ENCODE measurements around the gene SAMD8.

The SAMD8 gene

GRCh38 chr10:75072727-75073126 is 38.7 kb upstream of the SAMD8 start:
- H3K4me1 ChIP-seq = peaks cover 11% of the 10 kb centered on the region
- no peaks in the 10 kb centered on the region for H3K27me3 ChIP-seq
- no peak overlapping the region for H3K4me3 ChIP-seq (ENCODE audit: low read depth, low read length)
- TF ChIP-seq CTCF (IDR thresholded peaks at IDR 0.05; ENCODE audit: low read depth, low read length) = no peak
- no peaks in the 10 kb centered on the region for H3K36me3 ChIP-seq
- H3K9me3 ChIP-seq = no peaks in the 10 kb centered on the region
- DNase-seq = no peak

- H3K27me3 ChIP-seq = no peaks in the 10 kb centered on the region
- no peaks in the 10 kb centered on the region for H3K36me3 ChIP-seq
- H3K4me1 ChIP-seq = peaks cover 11% of the 10 kb centered on the region
- H3K9me3 ChIP-seq = no peaks in the 10 kb centered on the region
- H3K4me3 ChIP-seq (ENCODE audit: low read depth, low read length) = no peak overlapping the region
- DNase-seq = no peak
- no peak for TF ChIP-seq CTCF (IDR thresholded peaks at IDR 0.05; ENCODE audit: low read depth, low read length)
These were observed 38.0 kb upstream of the SAMD8 start for GRCh38 chr10:75073442-75073841.

- no peaks in the 10 kb centered on the region for H3K36me3 ChIP-seq
- H3K4me3 ChIP-seq (ENCODE audit: low read depth, low read length) = no peak overlapping the region
- H3K9me3 ChIP-seq = no peaks in the 10 kb centered on the region
- H3K27me3 ChIP-seq = no peaks in the 10 kb centered on the region
- DNase-seq = no peak
- peaks cover 11% of the 10 kb centered on the region for H3K4me1 ChIP-seq
- no peak for TF ChIP-seq CTCF (IDR thresholded peaks at IDR 0.05; ENCODE audit: low read depth, low read length)
These were observed 36.6 kb upstream of the SAMD8 start for GRCh38 chr10:75074711-75075445.

GRCh38 chr10:75076348-75076747 is 35.1 kb upstream of the SAMD8 start:
- no peak for TF ChIP-seq CTCF (IDR thresholded peaks at IDR 0.05; ENCODE audit: low read depth, low read length)
- Histone ChIP-seq H3K27me3 (no peaks in the 10 kb centered on the region), H3K9me3 (no peaks in the 10 kb centered on the region), H3K36me3 (no peaks in the 10 kb centered on the region), H3K4me1 (peaks cover 2% of the 10 kb centered on the region), H3K4me3 (ENCODE audit: low read depth, low read length) (no peak overlapping the region)
- no peak for DNase-seq

- Histone ChIP-seq H3K4me1 (peaks cover under 1% of the 10 kb centered on the region), H3K27me3 (no peaks in the 10 kb centered on the region), H3K4me3 (ENCODE audit: low read depth, low read length) (no peak overlapping the region), H3K9me3 (no peaks in the 10 kb centered on the region), H3K36me3 (no peaks in the 10 kb centered on the region)
- no peak for DNase-seq
- TF ChIP-seq CTCF (IDR thresholded peaks at IDR 0.05; ENCODE audit: low read depth, low read length) = no peak
These were observed 31.9 kb upstream of the SAMD8 start for GRCh38 chr10:75079436-75080083.

GRCh38 chr10:75080554-75080953 is 30.9 kb upstream of the SAMD8 start:
- peaks cover 5% of the 10 kb centered on the region for H3K4me1 ChIP-seq
- no peaks in the 10 kb centered on the region for H3K9me3 ChIP-seq
- H3K4me3 ChIP-seq (ENCODE audit: low read depth, low read length) = no peak overlapping the region
- no peak for DNase-seq
- no peaks in the 10 kb centered on the region for H3K36me3 ChIP-seq
- H3K27me3 ChIP-seq = no peaks in the 10 kb centered on the region
- no peak for TF ChIP-seq CTCF (IDR thresholded peaks at IDR 0.05; ENCODE audit: low read depth, low read length)

All from BE2C (cell line).